Right renal cortex interstitium (tissue), 3 donors: Measurements from ENCODE around the gene NELFE. TPM values are rescaled to one million over a fixed set of nuclear protein-coding genes. Genes with fewer than 3 reads are reported as not detected.
"Not testable (repeated sequence)": the region's sequence is repeated elsewhere in the genome, so short reads cannot be mapped to it uniquely, and the experiment has no call there.

Experiments
- DNase-seq, 3 donors: peaks; one replicate each; pipeline ENCODE4 v3.0.0-alpha.2; 2013; ENCODE audit warnings: low read depth in 3 of 3, low spot score in 2 of 3
- polyA plus RNA-seq, 3 donors: library from polyadenylated mRNA; unstranded; fragments of 120-200 nt; gene quantifications; one replicate each; pipeline ENCODE4 v1.2.1, GENCODE V29; 2013; ENCODE audit not compliant: insufficient read length in 3 of 3

NELFE gene
- 10 to 100 TPM; 90.8 to 94.0 (median 92.7) TPM for polyA plus RNA-seq

- peak; percentile 94 to 97 (median 95) for DNase-seq
Observed at GRCh38 chr6:31958741-31959739, at the start of gene NELFE, which contains the start of gene SKIC2. TSS of gene NELFE (minus strand) at chr6:31958971. CDS start at chr6:31958446, 525 bp downstream. TSS of gene SKIC2 (plus strand) at chr6:31959175. CDS start at chr6:31959193, 18 bp downstream.

- not testable (repeated sequence) for DNase-seq
Observed at GRCh38 chr6:32008037-32008436, 49.3 kb upstream of the NELFE start.

- DNase-seq, result not testable (repeated sequence)
Observed at GRCh38 chr6:32007086-32007485, 48.3 kb upstream of the NELFE start.

GRCh38 chr6:32005991-32006529 lies 47.3 kb upstream of the NELFE start:
- DNase-seq, result not testable (repeated sequence)

- DNase-seq, result not testable (repeated sequence)
Observed at GRCh38 chr6:32005538-32005880, 46.7 kb upstream of the NELFE start.

GRCh38 chr6:32004864-32005537 lies 46.2 kb upstream of the NELFE start:
- not testable (repeated sequence) for DNase-seq

- not testable (repeated sequence) for DNase-seq
Observed at GRCh38 chr6:32004393-32004792, 45.6 kb upstream of the NELFE start.

- DNase-seq, result not testable (repeated sequence)
Observed at GRCh38 chr6:32003301-32003700, 44.5 kb upstream of the NELFE start.

- DNase-seq, result not testable (repeated sequence)
Observed at GRCh38 chr6:32002546-32003268, 43.9 kb upstream of the NELFE start.

GRCh38 chr6:31996385-31996784 lies 37.6 kb upstream of the NELFE start:
- not testable (repeated sequence) for DNase-seq

- DNase-seq, result not testable (repeated sequence)
Observed at GRCh38 chr6:31994421-31994820, 35.6 kb upstream of the NELFE start.

- DNase-seq, result not testable (repeated sequence)
Observed at GRCh38 chr6:31989363-31989762, 30.6 kb upstream of the NELFE start.

- not testable (repeated sequence) for DNase-seq
Observed at GRCh38 chr6:31981744-31982143, 23.0 kb upstream of the NELFE start, which contains the start of gene C4A. TSS of gene C4A (plus strand) at chr6:31982057. CDS start at chr6:31982108, 51 bp downstream.

- not testable (repeated sequence) for DNase-seq
Observed at GRCh38 chr6:31980998-31981397, 22.2 kb upstream of the NELFE start.

- DNase-seq, result not testable (repeated sequence)
Observed at GRCh38 chr6:31980195-31980876, 21.6 kb upstream of the NELFE start.

- DNase-seq, result no peak
Observed at GRCh38 chr6:31979238-31979898, 20.6 kb upstream of the NELFE start.

GRCh38 chr6:31978831-31979230 lies 20.1 kb upstream of the NELFE start:
- DNase-seq, result no peak

GRCh38 chr6:31977816-31978431 lies 19.2 kb upstream of the NELFE start:
- no peak for DNase-seq

- not testable (repeated sequence) for DNase-seq
Observed at GRCh38 chr6:31976065-31976464, 17.3 kb upstream of the NELFE start.
